CD4-positive, alpha-beta T cell treated with Interferon gamma for 1 hour (primary cell): ENCODE measurements around the gene UHRF2.
A peak's percentile ranks its signal among the peaks of the same experiment; 100 is the strongest.
"Not testable (repeated sequence)": the region's sequence is repeated elsewhere in the genome, so short reads cannot be mapped to it uniquely, and the experiment has no call there.

Experiments used
- DNase-seq: peaks from one replicate; pipeline ENCODE4 v3.0.0-alpha.2; 2020

The UHRF2 gene

GRCh38 chr9:6412487-6413364 is at the start of gene UHRF2:
Gene UHRF2 (plus strand): TSS chr9:6413199. CDS start chr9:6413491, 292 bp downstream.
- DNase-seq, result peak; percentile 99

- no peak for DNase-seq
Measured at GRCh38 chr9:6367128-6367890, 45.7 kb upstream of the UHRF2 start.

GRCh38 chr9:6368831-6369230 is 44.2 kb upstream of the UHRF2 start:
- no peak for DNase-seq

GRCh38 chr9:6381477-6382012 is 31.5 kb upstream of the UHRF2 start:
- not testable (repeated sequence) for DNase-seq

- DNase-seq, result no peak
Measured at GRCh38 chr9:6382681-6383080, 30.3 kb upstream of the UHRF2 start.

- DNase-seq, result no peak
Measured at GRCh38 chr9:6383551-6384225, 29.3 kb upstream of the UHRF2 start.

GRCh38 chr9:6384732-6385131 is 28.3 kb upstream of the UHRF2 start:
- no peak for DNase-seq

- no peak for DNase-seq
Measured at GRCh38 chr9:6399071-6399470, 13.9 kb upstream of the UHRF2 start.

GRCh38 chr9:6405371-6405770 is 7.6 kb upstream of the UHRF2 start:
- DNase-seq, result no peak

GRCh38 chr9:6407778-6408177 is 5.2 kb upstream of the UHRF2 start:
- no peak for DNase-seq

- DNase-seq, result no peak
Measured at GRCh38 chr9:6408320-6408719, 4.7 kb upstream of the UHRF2 start.

GRCh38 chr9:6409811-6410210 is 3.2 kb upstream of the UHRF2 start:
- DNase-seq, result no peak

- no peak for DNase-seq
Measured at GRCh38 chr9:6410633-6411032, 2.4 kb upstream of the UHRF2 start.

GRCh38 chr9:6413365-6414246 is 607 bp downstream of the UHRF2 start:
- no peak for DNase-seq

GRCh38 chr9:6414247-6414641 is 1.2 kb downstream of the UHRF2 start:
- no peak for DNase-seq

- DNase-seq, result no peak
Measured at GRCh38 chr9:6415266-6415665, 2.3 kb downstream of the UHRF2 start.

GRCh38 chr9:6417186-6417585 is 4.2 kb downstream of the UHRF2 start:
- no peak for DNase-seq

- no peak for DNase-seq
Measured at GRCh38 chr9:6418764-6419163, 5.8 kb downstream of the UHRF2 start.

- no peak for DNase-seq
Measured at GRCh38 chr9:6424940-6425339, 11.9 kb downstream of the UHRF2 start.

GRCh38 chr9:6426117-6426516 is 13.1 kb downstream of the UHRF2 start:
- DNase-seq, result no peak

- DNase-seq, result no peak
Measured at GRCh38 chr9:6428940-6429889, 16.2 kb downstream of the UHRF2 start.
